Measurements from ENCODE around the gene SH2B2. TPM values are rescaled to one million over a fixed set of nuclear protein-coding genes. Genes with fewer than 3 reads are reported as not detected.

Gene SH2B2
- total RNA-seq, 3 donors from 2014 or later (not counting 1 experiment from before 2014, with no cell fraction given) = 1.6 to 2.9 (median 2.0) TPM

DNA sequence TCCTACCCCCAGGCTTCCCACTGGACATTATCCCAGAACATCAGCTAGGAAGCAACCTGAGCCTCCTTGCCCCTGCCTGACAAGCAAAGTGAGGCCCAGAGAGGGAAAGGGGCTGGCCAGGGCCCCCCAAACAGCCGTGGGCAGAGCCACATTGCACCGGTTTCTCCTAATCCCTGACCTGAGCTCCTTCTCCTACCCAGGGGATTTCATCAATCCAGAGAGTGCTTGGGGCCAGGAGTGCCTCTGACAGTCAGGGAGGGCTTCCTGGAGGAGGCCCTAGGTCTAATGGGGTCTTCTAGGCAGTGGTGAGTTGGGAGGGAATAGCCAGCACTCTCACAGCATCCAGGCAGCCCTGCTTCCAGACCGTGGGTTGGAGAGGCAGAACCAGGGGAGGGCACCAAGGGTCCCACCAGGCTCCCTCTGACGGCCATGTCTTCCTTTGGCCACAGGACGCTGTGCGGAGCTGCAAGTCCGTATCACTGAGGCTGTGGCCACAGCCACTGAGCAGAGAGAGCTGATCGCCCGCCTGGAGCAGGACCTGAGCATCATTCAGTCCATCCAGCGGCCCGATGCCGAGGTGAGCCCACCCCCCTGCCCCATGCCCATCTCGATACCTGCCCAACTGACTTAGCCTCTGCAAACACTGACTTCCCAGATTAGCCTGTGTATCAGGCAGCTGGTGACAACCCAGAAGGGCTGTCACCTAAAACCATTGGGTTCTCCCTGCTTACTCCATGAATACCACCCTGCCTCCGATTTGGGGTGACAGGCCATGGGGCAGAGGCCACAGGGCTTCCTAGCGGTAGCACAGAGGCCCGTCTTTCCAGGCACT, 13.5 kb upstream of the SH2B2 start:
- DNase-seq (no peak), ATAC-seq (no peak)
- 90% methylated on average over 16 of the region's 16 CpGs for WGBS (ENCODE audit: insufficient coverage)
- Histone ChIP-seq H3K4me3 (ENCODE audit: low read length) (no peak overlapping the region), H3K4me1 (ENCODE audit: control insufficient read depth, insufficient read depth, low read length) (no peaks in the 10 kb centered on the region), H3K36me3 (ENCODE audit: control insufficient read depth, insufficient read depth, low read length) (no peaks in the 10 kb centered on the region), H3K9me3 (ENCODE audit: control insufficient read depth, insufficient read depth, low read length) (no peaks in the 10 kb centered on the region), H3K27me3 (ENCODE audit: control insufficient read depth, insufficient read depth, low read length) (no peaks in the 10 kb centered on the region), H3K27ac (ENCODE audit: low read length) (no peak overlapping the region)
- Mint-ChIP-seq H3K27me3 (ENCODE audit: low read depth in 2 of 2) (no peaks in the 10 kb centered on the region), H3K9me3 (no peaks in the 10 kb centered on the region), H3K36me3 (no peaks in the 10 kb centered on the region), H3K27ac (no peak overlapping the region), H3K4me1 (peaks cover 0 to 5% of the 10 kb centered on the region in 2 donors), H3K4me3 (no peak overlapping the region)
- intact Hi-C loops (cut with micrococcal nuclease) = loop anchor here (1.0 kb wide), 3 partner anchors 585 to 730 kb away; no protein-coding TSS in a partner anchor
- TF ChIP-seq, protein P1, sequence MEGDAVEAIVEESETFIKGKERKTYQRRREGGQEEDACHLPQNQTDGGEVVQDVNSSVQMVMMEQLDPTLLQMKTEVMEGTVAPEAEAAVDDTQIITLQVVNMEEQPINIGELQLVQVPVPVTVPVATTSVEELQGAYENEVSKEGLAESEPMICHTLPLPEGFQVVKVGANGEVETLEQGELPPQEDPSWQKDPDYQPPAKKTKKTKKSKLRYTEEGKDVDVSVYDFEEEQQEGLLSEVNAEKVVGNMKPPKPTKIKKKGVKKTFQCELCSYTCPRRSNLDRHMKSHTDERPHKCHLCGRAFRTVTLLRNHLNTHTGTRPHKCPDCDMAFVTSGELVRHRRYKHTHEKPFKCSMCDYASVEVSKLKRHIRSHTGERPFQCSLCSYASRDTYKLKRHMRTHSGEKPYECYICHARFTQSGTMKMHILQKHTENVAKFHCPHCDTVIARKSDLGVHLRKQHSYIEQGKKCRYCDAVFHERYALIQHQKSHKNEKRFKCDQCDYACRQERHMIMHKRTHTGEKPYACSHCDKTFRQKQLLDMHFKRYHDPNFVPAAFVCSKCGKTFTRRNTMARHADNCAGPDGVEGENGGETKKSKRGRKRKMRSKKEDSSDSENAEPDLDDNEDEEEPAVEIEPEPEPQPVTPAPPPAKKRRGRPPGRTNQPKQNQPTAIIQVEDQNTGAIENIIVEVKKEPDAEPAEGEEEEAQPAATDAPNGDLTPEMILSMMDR (IDR thresholded peaks at IDR 0.05) = no peak

DNA sequence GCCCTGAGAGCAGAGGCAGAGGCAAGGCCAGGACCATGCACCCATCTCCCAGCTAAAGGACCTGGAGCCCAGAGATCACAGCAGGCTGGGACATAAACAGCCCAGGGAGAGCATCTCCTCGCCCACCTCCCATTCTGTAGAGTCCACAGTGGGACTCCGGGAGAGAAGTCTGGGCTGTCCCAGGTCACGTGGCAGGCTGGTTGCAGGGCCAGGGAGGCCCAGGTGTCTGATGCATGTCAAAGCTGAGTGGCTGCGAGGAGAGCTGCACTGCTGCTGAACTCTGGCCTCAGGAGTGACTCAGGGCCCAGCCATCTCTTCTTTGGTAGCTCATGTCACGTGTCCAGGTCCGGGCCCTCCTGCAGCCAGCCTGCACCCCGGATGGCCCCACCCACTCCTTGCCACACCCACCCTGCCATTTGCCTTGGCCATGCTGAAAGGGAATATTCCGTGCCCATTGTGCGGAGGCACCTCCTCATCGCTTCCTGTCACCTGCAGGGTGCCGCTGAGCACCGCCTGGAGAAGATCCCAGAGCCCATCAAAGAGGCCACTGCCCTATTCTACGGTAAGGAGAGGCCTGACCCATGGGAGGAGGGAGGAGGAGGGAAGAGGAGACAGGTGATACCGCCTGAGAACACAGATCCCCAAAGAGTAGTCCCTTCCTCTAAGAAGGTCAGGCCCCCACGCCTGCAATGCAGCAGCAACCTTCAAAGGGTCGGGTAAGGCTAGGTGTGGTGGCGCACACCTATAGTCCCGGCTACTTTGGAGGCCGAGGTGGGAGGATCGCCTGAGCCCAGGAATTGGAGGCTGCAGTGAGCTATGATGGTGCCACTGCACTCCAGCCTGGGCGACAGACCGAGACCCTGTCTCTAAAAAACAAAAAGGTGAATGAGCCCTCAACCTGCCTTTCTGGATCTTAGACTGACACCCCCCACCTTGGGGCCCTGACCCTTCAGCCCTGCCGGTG, 12.6 kb upstream of the SH2B2 start:
- Histone ChIP-seq H3K9me3 (ENCODE audit: control insufficient read depth, insufficient read depth, low read length) (no peaks in the 10 kb centered on the region), H3K4me3 (ENCODE audit: low read length) (no peak overlapping the region), H3K36me3 (ENCODE audit: control insufficient read depth, insufficient read depth, low read length) (no peaks in the 10 kb centered on the region), H3K4me1 (ENCODE audit: control insufficient read depth, insufficient read depth, low read length) (no peaks in the 10 kb centered on the region), H3K27ac (ENCODE audit: low read length) (no peak overlapping the region), H3K27me3 (ENCODE audit: control insufficient read depth, insufficient read depth, low read length) (no peaks in the 10 kb centered on the region)
- Mint-ChIP-seq H3K36me3 (no peaks in the 10 kb centered on the region), H3K4me3 (no peak overlapping the region), H3K27me3 (ENCODE audit: low read depth in 2 of 2) (no peaks in the 10 kb centered on the region), H3K4me1 (no peaks in the 10 kb centered on the region), H3K9me3 (no peaks in the 10 kb centered on the region), H3K27ac (no peak overlapping the region)
- TF ChIP-seq, protein P1 (IDR thresholded peaks at IDR 0.05) = no peak
- WGBS (ENCODE audit: insufficient coverage) = 82% methylated on average over 23 of the region's 23 CpGs
- ATAC-seq (no peak), DNase-seq (no peak)
- intact Hi-C loops (cut with micrococcal nuclease) = no loop called here

DNA sequence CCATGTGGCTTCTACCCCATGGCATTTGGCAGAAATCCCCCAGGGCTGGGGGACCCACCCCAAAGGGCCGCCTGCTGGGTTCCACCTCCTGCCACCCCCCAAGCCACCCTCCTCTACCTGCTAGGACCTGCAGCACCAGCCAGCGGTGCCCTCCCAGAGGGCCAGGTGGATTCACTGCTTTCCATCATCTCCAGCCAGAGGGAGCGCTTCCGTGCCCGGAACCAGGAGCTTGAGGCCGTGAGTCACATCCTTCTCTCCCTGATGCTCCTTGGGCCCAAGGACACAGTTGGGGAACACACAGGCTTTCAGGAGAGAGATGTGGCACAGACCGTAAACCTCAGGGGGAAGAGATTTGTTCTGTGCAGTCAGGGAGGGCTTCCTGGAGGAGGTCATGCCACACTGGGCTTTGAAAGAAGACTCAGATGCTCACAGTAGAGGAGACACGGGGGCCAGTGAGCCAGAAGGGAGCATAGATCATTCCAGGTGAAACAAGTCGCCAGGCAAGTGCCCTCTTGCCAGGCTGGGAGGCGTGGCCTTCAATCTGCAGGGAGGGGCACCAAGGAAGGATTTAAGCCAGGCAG, 11.5 kb upstream of the SH2B2 start:
- no peak overlapping the region for H3K27ac Mint-ChIP-seq
- no peaks in the 10 kb centered on the region for H3K36me3 Mint-ChIP-seq
- Histone ChIP-seq H3K27ac (ENCODE audit: low read length) (no peak overlapping the region), H3K36me3 (ENCODE audit: control insufficient read depth, insufficient read depth, low read length) (no peaks in the 10 kb centered on the region), H3K27me3 (ENCODE audit: control insufficient read depth, insufficient read depth, low read length) (no peaks in the 10 kb centered on the region), H3K4me1 (ENCODE audit: control insufficient read depth, insufficient read depth, low read length) (peaks cover 6% of the 10 kb centered on the region), H3K9me3 (ENCODE audit: control insufficient read depth, insufficient read depth, low read length) (no peaks in the 10 kb centered on the region), H3K4me3 (ENCODE audit: low read length) (no peak overlapping the region)
- TF ChIP-seq, protein P1 (IDR thresholded peaks at IDR 0.05) = no peak
- H3K4me3 Mint-ChIP-seq = no peak overlapping the region
- no peaks in the 10 kb centered on the region for H3K9me3 Mint-ChIP-seq
- peaks cover 0 to 6% of the 10 kb centered on the region in 2 donors for H3K4me1 Mint-ChIP-seq
- WGBS (ENCODE audit: insufficient coverage) = 95% methylated on average over 10 of the region's 10 CpGs
- H3K27me3 Mint-ChIP-seq (ENCODE audit: low read depth in 2 of 2) = no peaks in the 10 kb centered on the region
- intact Hi-C loops (cut with micrococcal nuclease) = no loop called here
- ATAC-seq (no peak), DNase-seq (no peak)
